ENCODE data around the gene DNMT3L. TPM values are rescaled to one million over a fixed set of nuclear protein-coding genes. Genes with fewer than 3 reads are reported as not detected.

The DNMT3L gene
- total RNA-seq, 1 experiment from 2014 or later: not detected

DNA sequence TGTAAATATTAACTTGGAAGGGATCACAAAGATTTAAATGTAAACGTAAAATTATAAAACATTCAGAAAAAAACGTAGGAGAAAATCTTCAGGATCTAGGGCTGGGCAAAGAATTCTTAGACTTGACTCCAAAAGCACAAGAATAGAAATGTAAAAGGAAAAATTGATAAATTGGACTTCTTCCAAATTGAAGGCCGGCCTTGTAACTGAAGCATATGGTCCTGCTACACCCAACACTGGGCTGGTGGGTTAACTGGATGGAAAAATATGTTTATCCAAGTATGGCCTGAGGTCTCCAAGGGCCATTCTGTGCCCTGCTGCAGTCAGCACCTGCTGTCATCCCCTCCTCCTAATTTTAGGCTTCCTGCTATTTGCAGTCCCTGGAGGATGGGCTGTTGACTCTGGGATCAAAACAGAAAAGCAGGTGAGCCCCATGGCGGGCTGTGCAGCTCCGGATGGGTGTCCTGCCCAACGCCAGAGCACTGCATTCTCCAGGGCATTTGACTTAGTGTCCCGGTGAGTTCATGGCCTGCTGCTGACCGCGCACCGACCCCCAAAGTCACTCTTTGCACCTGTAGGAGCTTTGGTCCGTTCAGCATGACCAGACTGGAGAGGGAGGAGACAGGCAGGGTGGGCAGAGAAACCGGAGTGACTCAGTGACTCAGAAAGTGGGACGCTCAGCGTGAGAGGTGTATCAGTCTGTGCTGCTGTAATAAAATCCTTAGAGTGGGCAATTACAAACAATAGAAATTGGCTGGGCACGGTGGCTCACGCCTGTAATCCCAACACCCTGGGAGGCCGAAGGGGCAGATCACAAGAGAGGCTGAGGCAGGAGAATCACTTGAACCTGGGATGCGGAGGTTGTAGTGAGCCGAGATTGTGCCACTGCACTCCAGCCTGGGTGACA is 17.9 kb upstream of the DNMT3L start:
- no peak for DNase-seq (ENCODE audit: low read depth)

GRCh38 chr21:44275041-44275440 is 13.3 kb upstream of the DNMT3L start:
- DNase-seq (ENCODE audit: low read depth): no peak

GRCh38 chr21:44273046-44273445 is 11.3 kb upstream of the DNMT3L start:
- DNase-seq (ENCODE audit: low read depth): no peak

GRCh38 chr21:44272284-44272858 is 10.7 kb upstream of the DNMT3L start:
- no peak for DNase-seq (ENCODE audit: low read depth)

DNA sequence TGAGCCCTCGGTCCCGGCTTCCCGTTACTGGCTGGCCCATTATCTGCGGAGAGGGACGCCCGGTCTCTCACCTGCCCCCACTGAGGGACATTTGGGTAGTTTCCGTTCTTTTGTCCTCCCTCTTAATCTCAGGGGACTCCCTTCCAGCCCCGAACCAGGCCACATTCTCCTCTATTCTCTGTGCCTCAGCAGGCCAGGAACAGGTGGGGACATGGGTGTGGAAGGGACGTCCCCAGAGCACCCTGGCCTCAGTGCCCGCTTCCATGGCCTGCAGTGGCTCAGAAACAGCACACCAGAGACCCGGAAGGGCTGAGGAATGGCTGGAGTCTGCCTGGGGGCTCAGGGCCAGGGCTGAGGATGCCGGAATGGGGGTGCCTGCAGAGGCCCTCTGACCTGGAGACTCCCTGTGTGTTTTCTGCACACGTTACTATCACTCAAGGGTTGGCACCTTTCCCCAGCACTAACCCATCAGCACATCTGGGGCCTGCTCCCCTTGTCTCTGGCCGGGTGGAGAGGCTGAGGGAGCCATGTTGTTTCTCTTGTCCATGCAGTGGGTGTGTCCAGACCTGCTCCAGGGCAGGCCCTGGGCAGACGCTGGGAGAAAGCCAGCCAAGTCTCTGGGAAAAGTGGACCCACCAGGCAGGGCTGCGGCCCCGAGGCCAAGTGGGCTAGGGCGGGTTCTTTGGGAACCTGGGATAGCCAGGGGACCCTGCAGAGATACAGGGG is 10.0 kb upstream of the DNMT3L start:
- no peak for DNase-seq (ENCODE audit: low read depth)

DNA sequence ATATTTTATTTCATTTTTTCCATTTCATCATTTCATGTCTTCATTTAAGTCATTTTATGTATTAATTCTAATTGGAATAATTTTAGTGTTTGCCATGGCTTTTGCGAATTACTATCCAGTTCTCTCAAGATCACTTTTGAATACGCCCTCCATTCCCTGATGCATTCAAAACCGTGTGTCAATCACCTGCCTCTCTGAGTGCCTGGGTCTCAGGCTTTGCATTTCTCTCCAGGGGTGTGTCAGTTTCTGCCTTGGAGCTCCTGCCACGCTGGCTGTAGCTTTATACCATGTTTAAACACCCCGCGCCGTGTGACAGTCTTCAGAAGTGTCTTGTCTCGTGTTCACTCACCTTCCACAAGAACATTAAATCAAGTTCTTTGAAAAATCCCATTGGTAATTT is 7.4 kb upstream of the DNMT3L start:
- no peak for DNase-seq (ENCODE audit: low read depth)

DNA sequence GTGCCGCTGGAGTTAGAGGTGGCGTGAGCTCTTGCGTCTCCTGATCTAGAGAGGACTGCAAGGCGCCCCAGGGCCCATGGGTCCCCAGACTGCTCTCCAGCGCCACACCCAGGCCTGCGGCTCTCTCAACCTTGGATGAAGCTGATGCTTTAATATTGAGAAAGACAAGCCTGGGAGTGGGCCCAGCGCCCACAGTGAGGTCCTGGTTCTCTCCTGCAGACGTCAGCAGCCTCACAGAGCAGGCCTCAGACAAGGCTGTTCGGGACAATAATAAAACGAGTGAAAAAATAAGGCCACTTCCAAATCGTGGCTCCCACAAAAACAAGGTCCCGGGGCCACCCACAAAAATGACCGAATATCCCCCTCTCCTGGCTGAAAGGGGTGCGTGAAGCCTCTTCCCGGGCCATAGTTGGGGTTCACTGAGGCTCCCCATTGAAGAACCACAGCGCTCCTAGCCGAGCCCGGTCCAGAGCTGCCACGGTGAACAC is 6.0 kb upstream of the DNMT3L start:
- no peak for DNase-seq (ENCODE audit: low read depth)

DNA sequence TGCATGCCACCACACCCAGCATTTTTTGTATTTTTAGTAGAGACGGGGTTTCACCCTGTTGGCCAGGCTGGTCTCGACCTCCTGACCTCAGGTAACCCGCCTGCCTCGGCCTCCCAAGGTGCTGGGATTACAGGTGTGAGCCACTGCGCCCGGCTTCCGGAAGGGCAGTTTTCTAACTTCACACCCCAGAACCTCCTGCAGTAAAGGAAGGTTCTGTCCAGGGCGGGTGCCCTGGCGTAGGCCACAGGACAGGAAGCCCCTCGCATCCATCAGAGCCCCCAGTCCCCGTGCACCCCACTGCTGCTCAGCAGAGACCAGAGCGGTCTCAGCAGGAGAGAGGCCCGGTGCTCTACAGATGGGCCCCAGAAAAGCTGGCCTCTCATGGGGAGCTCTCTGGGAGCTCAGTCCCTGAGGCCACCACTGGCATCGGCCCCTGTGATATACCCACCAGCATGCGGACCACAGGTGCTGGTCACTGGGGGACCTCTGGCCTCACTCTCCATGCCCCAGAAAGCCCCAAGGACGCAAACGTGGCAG is 4.1 kb upstream of the DNMT3L start:
- no peak for DNase-seq (ENCODE audit: low read depth)

DNA sequence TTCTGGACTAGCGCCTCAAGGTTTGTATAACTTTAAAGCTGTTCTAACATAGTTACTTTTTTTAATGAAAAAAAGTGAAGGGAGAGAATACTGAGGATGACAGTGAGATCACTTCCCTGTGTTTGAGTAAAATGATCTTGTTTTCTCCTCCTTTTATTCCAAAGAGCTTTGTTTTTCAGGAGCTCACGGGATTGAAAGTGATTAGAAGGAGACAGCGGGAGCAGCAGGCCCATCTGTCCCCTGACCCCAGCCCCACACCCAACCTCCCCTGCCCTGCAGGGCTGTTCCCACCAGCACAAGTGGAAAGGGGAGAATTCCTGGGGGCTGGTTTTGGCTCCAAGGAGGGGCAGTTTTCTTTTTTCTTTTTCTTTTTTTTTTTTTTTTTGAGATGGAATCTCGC is 2.1 kb upstream of the DNMT3L start:
- no peak for DNase-seq (ENCODE audit: low read depth)

DNA sequence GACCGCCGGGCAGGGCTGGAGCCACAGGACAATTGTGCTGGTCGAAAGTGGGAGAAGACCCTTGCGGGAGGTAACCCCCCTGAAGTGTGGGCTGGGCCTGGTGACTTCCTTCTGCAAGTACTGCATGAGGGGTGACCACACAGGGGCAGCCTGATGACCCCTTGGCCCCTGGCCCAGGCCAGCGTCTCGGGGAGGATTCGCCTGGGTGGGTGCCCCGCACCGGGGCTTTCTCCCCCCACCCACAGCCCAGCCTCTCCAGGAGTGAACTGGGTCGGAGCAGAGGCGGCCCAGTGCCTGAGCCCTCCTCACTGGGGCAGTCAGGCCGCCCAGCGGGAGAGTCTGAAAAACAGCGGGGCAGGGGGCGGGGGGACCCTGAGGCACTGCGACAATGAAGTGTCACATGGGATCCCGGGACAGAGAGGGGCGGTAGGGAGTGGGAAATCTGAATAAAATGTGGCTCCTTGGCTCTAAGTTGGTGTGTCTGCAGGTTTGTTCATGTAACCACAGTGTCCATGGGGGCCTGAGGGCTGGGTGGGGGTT is 1.6 kb upstream of the DNMT3L start:
- no peak for DNase-seq (ENCODE audit: low read depth)

- DNase-seq (ENCODE audit: low read depth): no peak
Measured at GRCh38 chr21:44262338-44263056, 800 bp upstream of the DNMT3L start.

GRCh38 chr21:44260791-44261631 is 686 bp downstream of the DNMT3L start:
- DNase-seq (ENCODE audit: low read depth): no peak

- no peak for DNase-seq (ENCODE audit: low read depth)
Measured at GRCh38 chr21:44260066-44260465, 1.6 kb downstream of the DNMT3L start.

DNA sequence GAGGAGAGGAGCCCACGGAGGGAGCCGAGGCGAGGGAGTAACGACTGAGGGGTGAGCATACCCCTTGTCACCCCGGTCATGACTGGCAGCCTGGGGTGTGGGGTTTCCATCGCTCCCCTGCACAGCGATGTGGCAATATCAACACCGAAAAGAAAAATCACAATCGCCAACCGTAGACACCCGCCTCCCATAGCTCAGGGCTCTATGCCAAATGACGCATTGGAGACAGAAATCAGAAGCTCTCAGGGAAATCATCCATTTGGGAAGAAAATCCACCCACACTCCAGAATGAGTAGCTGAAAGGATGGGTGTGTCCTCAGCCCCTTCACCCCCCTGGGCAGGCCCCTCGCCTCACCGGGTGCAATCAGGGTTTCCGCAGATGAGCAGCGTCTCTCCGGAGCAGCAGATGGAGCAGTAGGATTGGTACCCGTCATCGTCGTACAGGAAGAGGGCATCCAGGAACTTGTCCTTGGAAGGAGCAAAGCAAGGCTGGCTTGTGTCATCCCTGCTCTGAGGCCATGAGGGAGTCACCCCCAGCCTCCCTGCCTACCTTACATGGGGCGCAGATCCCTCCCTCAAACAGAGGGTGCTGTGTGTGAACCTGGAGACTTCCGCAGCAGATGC is 2.5 kb downstream of the DNMT3L start:
- no peak for DNase-seq (ENCODE audit: low read depth)

GRCh38 chr21:44258056-44258725 is 3.5 kb downstream of the DNMT3L start:
- no peak for DNase-seq (ENCODE audit: low read depth)

DNA sequence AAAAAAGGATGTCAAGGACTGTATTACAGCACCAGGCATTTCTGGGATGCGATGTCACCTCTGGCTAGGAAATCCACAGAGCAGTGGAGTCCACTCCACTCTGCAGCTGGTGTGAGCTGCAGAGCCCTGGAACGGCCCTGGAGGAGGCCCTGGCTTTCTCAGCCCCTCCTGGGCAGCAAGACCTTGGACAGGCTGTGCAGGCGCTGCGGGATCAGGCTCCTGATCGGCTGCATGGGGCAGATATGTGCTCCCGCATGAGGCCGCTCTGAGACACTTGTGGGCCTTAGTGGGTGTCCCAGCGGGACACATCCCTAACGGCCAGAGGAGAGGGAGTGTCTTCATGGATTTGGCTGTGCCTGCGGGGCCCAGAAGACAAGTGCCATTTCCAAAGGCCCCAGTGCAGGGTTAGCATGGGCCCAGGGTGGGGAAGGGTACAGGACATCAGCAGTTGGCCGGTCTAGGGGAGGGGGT is 6.2 kb downstream of the DNMT3L start:
- no peak for DNase-seq (ENCODE audit: low read depth)

DNA sequence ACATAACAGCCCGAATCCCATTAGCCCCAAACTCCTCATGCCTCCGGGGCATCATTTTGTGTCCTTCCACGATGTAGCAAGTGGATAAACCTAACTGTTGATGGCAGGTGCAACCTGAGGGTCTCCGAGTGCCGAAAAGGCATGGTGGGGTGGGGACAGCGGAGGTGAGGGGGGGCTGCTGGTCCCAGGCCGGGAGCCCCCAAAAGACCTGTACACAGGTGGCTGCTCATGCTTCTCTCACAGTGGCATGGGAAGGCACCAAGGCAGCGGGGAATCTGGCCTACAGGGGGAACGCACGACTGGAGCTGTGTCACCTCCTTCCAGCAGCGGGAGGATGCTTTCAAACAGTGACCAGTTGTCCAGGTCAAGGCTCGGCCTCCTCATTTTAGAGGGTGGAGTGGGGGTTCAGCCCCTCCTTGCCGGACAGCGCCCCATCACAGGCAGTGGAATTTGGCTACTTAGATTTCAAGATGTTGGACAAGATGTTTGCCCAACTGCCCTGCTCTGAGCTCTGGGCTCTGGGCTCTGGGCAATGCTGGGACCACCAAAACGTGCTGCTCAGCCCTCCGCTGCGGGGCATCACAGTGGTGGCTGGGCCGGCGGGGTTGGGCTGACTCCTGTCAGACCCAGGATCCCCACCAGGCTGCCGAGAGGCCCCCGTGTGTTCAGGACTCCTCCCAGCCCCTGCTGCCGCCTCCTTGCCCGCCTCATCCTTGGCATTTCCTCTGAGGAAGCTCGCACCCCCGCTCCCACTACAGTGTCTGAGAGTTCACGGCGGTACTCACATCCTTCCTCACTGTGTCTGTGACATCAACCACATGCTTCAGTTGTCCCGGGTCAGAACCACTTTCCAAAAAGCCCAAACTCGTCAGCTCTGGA is 7.6 kb downstream of the DNMT3L start:
- DNase-seq (ENCODE audit: low read depth): no peak
